Mucosa of descending colon (tissue), 3 donors: ENCODE results near the gene CCDC78. TPM values are rescaled to one million over a fixed set of nuclear protein-coding genes. Genes with fewer than 3 reads are reported as not detected.
A peak's percentile ranks its signal among the peaks of the same experiment; 100 is the strongest.
"Not testable (repeated sequence)": the region's sequence is repeated elsewhere in the genome, so short reads cannot be mapped to it uniquely, and the experiment has no call there.

Experiments
- ATAC-seq: fragments of 200-7000 bp; cut with Tn5 transposase; one replicate; pipeline ENCODE4 v1.9.1; 2020; ENCODE audit warnings: mild to moderate bottlenecking, moderate library complexity
- DNase-seq, 3 donors: peaks; one replicate each; pipeline ENCODE4 v3.0.0-alpha.2; 2020
- H3K36me3 ChIP-seq: fragments of 200-600 bp; one replicate; pipeline ENCODE4 v1.8.0; 2021; ENCODE audit warnings: low read depth, mild to moderate bottlenecking
- H3K4me1 ChIP-seq: fragments of 200-600 bp; one replicate; pipeline ENCODE4 v1.8.0; 2021; ENCODE audit warnings: low read depth, mild to moderate bottlenecking
- H3K4me3 ChIP-seq: fragments of 200-600 bp; one replicate; pipeline ENCODE4 v1.8.0; 2021; ENCODE audit warnings: mild to moderate bottlenecking
- H3K9me3 ChIP-seq: fragments of 200-600 bp; one replicate; pipeline ENCODE4 v1.8.0; 2021; ENCODE audit warnings: mild to moderate bottlenecking
- intact Hi-C, 2 donors: fragments of 100-400 bp; cut with DNase I in 1 of 2; cut with micrococcal nuclease in 1 of 2; formaldehyde crosslinking; loops; one replicate each; pipeline versions ENCODE4 v1.11.0 to v1.11.1; 2022; cut with DNase I, micrococcal nuclease
- total RNA-seq, 3 donors: library from RNA; stranded (reverse); fragmentation: NEBNext Ultra II Directional in 2 of 3; extraction: Animal tissue kit (Norgen Biotek cat#: 25700) in 2 of 3; gene quantifications; one replicate each; pipeline versions ENCODE4 v1.2.1 to v1.2.4, GENCODE V29; 2021 to 2023
- TF ChIP-seq, protein P1 (sequence below): fragments of 200-600 bp; IDR thresholded peaks from one replicate; pipeline ENCODE4 v1.8.0; 2022; ENCODE audit warnings: antibody characterized with exemption, mild to moderate bottlenecking
- donor health status: DM: no; HTN: no; CAD: no; lungs with moderate emphysema.
- donor health status: DM: no; HTN: no; CAD: no.
- donor health status: DM: no; HTN: yes; CAD: no.

Gene CCDC78
- total RNA-seq, 3 donors from 2014 or later: 0.47 to 0.96 (median 0.80) TPM

DNA sequence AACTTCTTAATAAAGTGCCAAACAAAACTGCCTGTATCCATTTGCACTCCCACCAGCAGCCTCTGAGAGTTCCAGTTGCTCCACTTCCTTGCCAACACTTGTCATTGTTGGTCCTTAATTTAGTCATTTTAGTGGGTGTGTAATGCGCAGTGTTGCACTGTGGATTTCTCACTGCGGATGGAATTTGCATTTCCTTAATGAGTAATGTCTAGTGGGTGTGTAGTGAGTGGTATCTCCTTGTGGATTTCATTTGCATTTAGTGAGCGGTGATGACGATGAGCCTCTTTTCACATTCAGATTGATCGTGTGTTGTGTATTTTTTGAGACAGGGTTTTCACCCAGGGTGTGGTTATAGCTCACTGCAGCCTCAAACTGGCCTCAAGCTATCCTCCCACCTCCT, 30.2 kb upstream of the CCDC78 start:
- ATAC-seq (no peak), DNase-seq (no peak)
- Histone ChIP-seq H3K4me3 (no peak overlapping the region), H3K36me3 (no peaks in the 10 kb centered on the region), H3K9me3 (no peaks in the 10 kb centered on the region), H3K4me1 (no peaks in the 10 kb centered on the region)
- TF ChIP-seq, protein P1, sequence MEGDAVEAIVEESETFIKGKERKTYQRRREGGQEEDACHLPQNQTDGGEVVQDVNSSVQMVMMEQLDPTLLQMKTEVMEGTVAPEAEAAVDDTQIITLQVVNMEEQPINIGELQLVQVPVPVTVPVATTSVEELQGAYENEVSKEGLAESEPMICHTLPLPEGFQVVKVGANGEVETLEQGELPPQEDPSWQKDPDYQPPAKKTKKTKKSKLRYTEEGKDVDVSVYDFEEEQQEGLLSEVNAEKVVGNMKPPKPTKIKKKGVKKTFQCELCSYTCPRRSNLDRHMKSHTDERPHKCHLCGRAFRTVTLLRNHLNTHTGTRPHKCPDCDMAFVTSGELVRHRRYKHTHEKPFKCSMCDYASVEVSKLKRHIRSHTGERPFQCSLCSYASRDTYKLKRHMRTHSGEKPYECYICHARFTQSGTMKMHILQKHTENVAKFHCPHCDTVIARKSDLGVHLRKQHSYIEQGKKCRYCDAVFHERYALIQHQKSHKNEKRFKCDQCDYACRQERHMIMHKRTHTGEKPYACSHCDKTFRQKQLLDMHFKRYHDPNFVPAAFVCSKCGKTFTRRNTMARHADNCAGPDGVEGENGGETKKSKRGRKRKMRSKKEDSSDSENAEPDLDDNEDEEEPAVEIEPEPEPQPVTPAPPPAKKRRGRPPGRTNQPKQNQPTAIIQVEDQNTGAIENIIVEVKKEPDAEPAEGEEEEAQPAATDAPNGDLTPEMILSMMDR: no peak
- intact Hi-C loops: no loop called here

DNA sequence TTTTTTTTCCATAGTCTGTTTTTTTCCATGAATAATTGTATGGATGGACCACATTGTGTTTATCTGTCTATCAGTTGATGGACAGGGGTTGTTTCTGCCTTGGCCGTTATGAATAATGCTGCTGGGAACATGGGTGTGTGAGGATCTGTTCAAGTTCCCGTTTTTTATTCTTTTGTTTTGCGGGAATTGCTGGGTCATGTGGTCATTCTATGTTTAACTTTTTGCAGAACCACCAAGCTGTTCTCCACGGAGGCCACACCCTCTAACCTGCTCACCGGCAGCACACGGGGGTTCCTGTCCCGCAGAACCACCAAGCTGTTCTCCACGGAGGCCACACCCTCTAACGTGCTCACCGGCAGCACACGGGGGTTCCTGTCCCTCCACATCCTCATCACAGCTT, 28.4 kb upstream of the CCDC78 start:
- no peak overlapping the region for H3K4me3 ChIP-seq
- intact Hi-C loops: no loop called here
- TF ChIP-seq, protein P1: no peak
- DNase-seq (no peak), ATAC-seq (peak; percentile 21)
- no peaks in the 10 kb centered on the region for H3K9me3 ChIP-seq
- H3K4me1 ChIP-seq: no peaks in the 10 kb centered on the region
- H3K36me3 ChIP-seq: no peaks in the 10 kb centered on the region

DNA sequence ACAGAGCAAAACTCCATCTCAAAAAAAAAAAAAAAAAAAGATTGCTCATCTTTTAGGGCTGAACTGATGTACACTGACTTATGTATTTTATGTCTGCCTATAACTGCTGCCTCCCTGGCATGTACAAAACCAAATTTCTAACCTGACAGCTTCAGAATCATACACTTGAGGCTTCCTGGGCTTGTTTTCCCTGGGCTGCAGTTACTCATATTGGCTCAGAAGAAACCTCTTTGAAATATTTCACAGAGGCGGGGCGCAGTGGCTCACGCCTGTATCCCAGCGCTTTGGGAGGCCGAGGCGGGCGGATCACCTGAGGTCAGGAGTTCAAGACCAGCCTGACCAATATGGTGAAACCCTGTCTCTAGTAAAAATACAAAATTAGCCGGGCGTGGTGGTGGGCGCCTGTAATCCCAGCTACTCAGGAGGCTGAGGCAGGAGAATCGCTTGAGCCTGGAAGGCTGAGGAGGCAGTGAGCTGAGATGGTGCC, 27.9 kb upstream of the CCDC78 start:
- H3K4me1 ChIP-seq, DNase-seq, H3K36me3 ChIP-seq, H3K9me3 ChIP-seq, ATAC-seq, intact Hi-C loops, H3K4me3 ChIP-seq: not testable (repeated sequence)

DNA sequence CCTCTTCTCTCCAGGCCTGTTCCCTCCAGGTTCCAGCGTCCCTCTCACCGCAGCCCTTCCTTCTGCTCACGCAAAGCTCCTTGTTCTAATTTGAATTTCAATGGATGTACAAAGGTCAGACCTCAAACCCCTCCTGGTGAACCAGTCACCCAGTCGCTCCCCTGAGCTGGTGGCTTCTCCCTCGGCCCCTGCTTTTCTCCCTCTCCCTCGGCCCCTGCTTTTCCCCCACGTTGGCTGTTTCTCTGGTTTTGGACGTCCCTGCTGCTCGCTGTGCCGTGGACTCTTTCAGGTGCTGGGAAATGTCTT, 25.7 kb upstream of the CCDC78 start:
- no peaks in the 10 kb centered on the region for H3K36me3 ChIP-seq
- H3K4me1 ChIP-seq: no peaks in the 10 kb centered on the region
- no peaks in the 10 kb centered on the region for H3K9me3 ChIP-seq
- TF ChIP-seq, protein P1: no peak
- no peak for DNase-seq
- no peak for ATAC-seq
- H3K4me3 ChIP-seq: no peak overlapping the region
- intact Hi-C loops: no loop called here

DNA sequence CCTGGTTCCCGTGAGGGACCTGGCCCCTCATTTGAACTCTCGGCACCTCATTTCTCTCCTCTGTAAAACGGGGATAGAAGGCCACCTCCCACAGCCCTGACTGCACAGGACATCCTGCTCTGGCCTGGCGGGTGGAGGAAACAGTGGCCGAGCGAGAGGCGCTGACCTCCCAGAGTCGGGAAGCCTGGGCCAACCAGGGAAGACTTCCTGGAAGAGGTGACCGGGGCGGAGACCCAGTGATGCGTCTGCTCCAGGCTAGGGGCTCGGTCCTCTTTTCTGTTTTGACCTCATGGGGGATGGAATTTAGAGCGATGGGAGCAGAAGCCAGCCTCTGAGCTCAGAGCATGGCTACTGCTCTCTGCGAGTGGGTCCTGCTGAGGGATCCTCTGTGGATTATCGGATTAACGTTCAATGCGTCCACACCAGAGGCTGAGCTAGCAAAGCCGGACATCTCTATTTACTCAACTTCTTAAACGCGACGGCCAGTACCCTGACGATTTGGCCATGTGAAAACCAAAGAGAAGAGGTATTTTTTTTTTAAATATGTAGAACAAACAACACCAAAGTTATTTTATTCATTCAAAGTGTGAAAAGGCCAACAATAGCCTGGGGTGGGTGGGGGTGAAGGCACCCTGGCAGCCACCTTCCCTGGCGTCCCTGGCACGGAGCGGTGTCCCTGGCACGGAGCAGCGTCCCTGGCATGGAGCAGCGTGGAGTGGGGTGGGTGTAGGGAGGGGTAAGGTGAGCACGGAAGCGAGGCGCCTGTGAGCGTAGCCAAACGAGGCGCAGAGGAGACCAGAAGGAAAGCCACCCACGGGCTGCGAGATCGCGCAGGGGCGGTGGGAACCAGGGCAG, 25.1 kb upstream of the CCDC78 start:
- Histone ChIP-seq H3K4me3 (no peak overlapping the region), H3K36me3 (no peaks in the 10 kb centered on the region), H3K9me3 (no peaks in the 10 kb centered on the region), H3K4me1 (no peaks in the 10 kb centered on the region)
- intact Hi-C loops: no loop called here
- DNase-seq (peak in 1 of 3 donors; percentile 43), ATAC-seq (no peak)
- TF ChIP-seq, protein P1: no peak

DNA sequence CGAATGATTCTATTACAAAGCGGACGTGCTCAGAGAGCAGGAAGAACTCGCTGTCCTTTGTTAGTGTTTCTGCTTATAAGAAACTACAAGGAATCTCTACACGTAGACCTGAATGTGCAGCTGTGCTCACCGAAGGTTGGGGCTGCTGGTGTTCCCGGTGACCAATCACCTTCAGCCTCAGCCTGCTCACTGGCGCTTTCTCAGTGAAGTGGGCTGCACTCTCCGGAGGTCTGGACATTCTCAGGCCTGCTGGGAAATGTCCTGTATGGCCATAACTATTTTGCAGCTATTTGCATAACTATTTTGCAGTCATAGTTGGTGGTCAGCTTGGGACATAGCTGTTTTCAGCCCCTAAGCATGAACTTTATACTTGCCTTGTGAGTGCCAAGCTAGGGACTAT, 24.2 kb upstream of the CCDC78 start:
- TF ChIP-seq, protein P1: no peak
- Histone ChIP-seq H3K4me3 (no peak overlapping the region), H3K36me3 (no peaks in the 10 kb centered on the region), H3K4me1 (no peaks in the 10 kb centered on the region), H3K9me3 (no peaks in the 10 kb centered on the region)
- ATAC-seq: no peak
- no peak for DNase-seq
- intact Hi-C loops: no loop called here
